Vagina (tissue), 2 donors: ENCODE measurements around the gene WDR81.
A peak's percentile ranks its signal among the peaks of the same experiment; 100 is the strongest.

Experiments used
- POLR2A ChIP-seq, 2 donors: fragments of 450-650 bp; IDR thresholded peaks; one replicate each; pipeline ENCODE4 v1.6.1; 2017; ENCODE audit warnings: antibody characterized with exemption in 2 of 2, mild to moderate bottlenecking in 2 of 2, moderate library complexity in 2 of 2
- POLR2AphosphoS5 ChIP-seq, 2 donors: sonication (generic); formaldehyde crosslinking; IDR thresholded peaks; one replicate each; pipeline ENCODE4 v1.9.0; 2017; ENCODE audit warnings: antibody characterized with exemption in 2 of 2, mild to moderate bottlenecking in 2 of 2, low read depth in 1 of 2; ENCODE audit not compliant: insufficient read depth in 1 of 2
- TF ChIP-seq, protein P1 (sequence below), 3 experiments: fragments of 450-650 bp in 2 of 3; fragments of 200-600 bp in 1 of 3; sonication (generic) in 1 of 3; IDR thresholded peaks; one replicate each; pipeline ENCODE4 v1.5.1; 2017 to 2019; ENCODE audit warnings: antibody characterized with exemption in 3 of 3, mild to moderate bottlenecking in 2 of 3, moderate library complexity in 2 of 3

DNA sequence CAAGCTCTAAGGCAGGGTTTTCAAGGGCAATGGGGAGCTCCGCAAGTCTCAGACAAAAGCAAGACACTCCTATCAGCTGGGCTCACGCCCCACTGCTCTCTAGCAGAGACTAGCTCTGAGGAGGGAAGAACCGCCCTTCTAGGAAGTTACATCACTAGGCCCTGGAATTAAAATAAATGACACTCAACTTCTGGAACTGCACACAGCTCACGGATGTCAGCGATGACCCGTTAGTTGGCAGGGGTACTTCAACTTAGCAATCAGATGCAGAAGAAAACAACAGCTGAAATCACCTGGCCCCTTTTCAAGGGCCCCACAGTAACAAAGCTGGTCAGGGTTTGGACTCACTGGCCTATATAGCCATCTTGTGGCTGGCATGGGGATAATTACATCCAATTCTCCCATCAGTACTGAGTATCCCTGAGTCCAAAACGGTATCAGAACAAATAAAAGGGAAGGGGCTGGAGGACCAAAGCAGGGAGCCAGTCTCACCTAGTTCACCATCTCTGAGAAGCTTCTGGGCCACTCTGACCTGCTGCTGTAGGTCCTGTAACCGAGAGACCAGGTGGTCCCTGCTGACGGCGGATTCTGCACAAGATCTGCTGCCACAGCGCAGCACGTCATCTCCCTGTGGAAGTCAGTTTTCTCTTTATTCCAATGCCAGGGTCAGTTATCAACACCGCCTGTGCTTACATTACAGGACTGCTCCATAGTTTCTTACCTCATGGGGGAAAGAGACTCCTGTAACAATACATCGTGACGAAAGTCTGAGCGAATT is 59.5 kb downstream of the WDR81 start:
- TF ChIP-seq, protein P1, sequence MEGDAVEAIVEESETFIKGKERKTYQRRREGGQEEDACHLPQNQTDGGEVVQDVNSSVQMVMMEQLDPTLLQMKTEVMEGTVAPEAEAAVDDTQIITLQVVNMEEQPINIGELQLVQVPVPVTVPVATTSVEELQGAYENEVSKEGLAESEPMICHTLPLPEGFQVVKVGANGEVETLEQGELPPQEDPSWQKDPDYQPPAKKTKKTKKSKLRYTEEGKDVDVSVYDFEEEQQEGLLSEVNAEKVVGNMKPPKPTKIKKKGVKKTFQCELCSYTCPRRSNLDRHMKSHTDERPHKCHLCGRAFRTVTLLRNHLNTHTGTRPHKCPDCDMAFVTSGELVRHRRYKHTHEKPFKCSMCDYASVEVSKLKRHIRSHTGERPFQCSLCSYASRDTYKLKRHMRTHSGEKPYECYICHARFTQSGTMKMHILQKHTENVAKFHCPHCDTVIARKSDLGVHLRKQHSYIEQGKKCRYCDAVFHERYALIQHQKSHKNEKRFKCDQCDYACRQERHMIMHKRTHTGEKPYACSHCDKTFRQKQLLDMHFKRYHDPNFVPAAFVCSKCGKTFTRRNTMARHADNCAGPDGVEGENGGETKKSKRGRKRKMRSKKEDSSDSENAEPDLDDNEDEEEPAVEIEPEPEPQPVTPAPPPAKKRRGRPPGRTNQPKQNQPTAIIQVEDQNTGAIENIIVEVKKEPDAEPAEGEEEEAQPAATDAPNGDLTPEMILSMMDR (IDR thresholded peaks at IDR 0.05): peak; percentile 58 to 93 (median 78)
- TF ChIP-seq POLR2A (IDR thresholded peaks at IDR 0.05) (peak in 1 of 2 donors; percentile 63), POLR2AphosphoS5 (IDR thresholded peaks at IDR 0.05; ENCODE audit: insufficient read depth in 1 of 2, low read depth in 1 of 2) (peak in 1 of 2 donors; percentile 98)
